Measurements from ENCODE around the gene MYOF.

DNA sequence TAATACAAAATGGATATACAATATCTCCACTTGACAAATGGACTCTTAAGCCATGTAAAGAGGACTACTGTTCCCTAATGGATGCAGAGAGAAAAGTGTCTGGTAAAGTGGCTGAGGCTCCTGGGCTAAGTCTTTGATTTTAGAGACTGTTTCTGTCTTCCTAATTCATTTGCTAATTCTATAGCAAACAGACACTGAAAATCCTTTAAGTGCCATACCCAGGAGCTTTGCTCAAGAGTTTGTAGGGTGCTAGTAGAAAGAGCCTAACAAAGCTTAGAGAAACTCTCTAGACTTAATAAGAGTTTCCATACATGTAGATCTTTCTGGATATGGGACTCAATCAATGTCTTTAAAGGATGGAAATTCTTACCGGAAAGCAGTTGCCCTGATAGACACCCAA is 31.0 kb upstream of the MYOF start:
- TF ChIP-seq POLR2A (IDR thresholded peaks at IDR 0.05; ENCODE audit: low read length), result no peak
- TF ChIP-seq GATA1 (IDR thresholded peaks at IDR 0.05; ENCODE audit: low read depth, low read length), result no peak

Data from erythroblast (primary cell).